ENCODE data around the gene BCAR3. TPM values are rescaled to one million over a fixed set of nuclear protein-coding genes. Genes with fewer than 3 reads are reported as not detected.

The BCAR3 gene
- total RNA-seq, 3 donors from 2014 or later (not counting 1 experiment from before 2014, with no cell fraction given): 0.52 to 6.5 (median 2.4) TPM

DNA sequence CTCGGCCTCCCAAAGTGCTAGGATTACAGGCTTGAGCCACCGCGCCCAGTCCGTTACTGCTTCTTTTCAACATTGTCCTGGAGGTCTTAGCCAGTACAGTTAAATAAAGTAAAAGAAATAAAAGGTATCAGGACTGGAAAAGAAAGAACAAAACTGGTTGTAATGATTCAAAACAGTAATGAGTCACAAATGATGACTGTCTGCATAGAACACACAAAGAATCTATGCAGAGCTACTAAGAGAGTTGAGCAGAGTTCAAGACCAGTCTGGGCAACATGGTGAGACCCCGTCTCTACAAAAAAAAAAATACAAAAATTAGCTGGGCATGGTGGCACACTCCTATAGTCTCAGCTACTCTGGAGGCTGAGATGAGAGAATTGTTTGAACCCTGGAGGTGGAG is 23.4 kb downstream of the BCAR3 start:
- H3K9me3 ChIP-seq (ENCODE audit: control insufficient read depth, insufficient read depth, low read length): no peaks in the 10 kb centered on the region
- Mint-ChIP-seq H3K9me3 (no peaks in the 10 kb centered on the region), H3K27ac (no peak overlapping the region), H3K36me3 (no peaks in the 10 kb centered on the region), H3K4me1 (no peaks in the 10 kb centered on the region), H3K4me3 (no peak overlapping the region), H3K27me3 (ENCODE audit: low read depth in 2 of 2) (no peaks in the 10 kb centered on the region)
- no peak for ATAC-seq
- no peaks in the 10 kb centered on the region for H3K27me3 ChIP-seq (ENCODE audit: control insufficient read depth, insufficient read depth, low read length)
- WGBS (ENCODE audit: insufficient coverage): 92% methylated on average over 5 of the region's 5 CpGs
- TF ChIP-seq, protein P1, sequence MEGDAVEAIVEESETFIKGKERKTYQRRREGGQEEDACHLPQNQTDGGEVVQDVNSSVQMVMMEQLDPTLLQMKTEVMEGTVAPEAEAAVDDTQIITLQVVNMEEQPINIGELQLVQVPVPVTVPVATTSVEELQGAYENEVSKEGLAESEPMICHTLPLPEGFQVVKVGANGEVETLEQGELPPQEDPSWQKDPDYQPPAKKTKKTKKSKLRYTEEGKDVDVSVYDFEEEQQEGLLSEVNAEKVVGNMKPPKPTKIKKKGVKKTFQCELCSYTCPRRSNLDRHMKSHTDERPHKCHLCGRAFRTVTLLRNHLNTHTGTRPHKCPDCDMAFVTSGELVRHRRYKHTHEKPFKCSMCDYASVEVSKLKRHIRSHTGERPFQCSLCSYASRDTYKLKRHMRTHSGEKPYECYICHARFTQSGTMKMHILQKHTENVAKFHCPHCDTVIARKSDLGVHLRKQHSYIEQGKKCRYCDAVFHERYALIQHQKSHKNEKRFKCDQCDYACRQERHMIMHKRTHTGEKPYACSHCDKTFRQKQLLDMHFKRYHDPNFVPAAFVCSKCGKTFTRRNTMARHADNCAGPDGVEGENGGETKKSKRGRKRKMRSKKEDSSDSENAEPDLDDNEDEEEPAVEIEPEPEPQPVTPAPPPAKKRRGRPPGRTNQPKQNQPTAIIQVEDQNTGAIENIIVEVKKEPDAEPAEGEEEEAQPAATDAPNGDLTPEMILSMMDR (IDR thresholded peaks at IDR 0.05): no peak
- no peaks in the 10 kb centered on the region for H3K4me1 ChIP-seq (ENCODE audit: control insufficient read depth, insufficient read depth, low read length)
- H3K27ac ChIP-seq (ENCODE audit: low read length): no peak overlapping the region
- no peaks in the 10 kb centered on the region for H3K36me3 ChIP-seq (ENCODE audit: control insufficient read depth, insufficient read depth, low read length)
- no peak overlapping the region for H3K4me3 ChIP-seq (ENCODE audit: low read length)
- DNase-seq: no peak
- intact Hi-C loops (cut with micrococcal nuclease): no loop called here

- no peak overlapping the region for H3K4me3 Mint-ChIP-seq
- no peaks in the 10 kb centered on the region for H3K9me3 Mint-ChIP-seq
- no peak overlapping the region for H3K27ac Mint-ChIP-seq
- H3K4me1 Mint-ChIP-seq: no peaks in the 10 kb centered on the region
- DNase-seq (no peak), ATAC-seq (no peak)
- intact Hi-C loops (cut with micrococcal nuclease): no loop called here
- H3K36me3 ChIP-seq (ENCODE audit: control insufficient read depth, insufficient read depth, low read length): no peaks in the 10 kb centered on the region
- H3K4me1 ChIP-seq (ENCODE audit: control insufficient read depth, insufficient read depth, low read length): no peaks in the 10 kb centered on the region
- TF ChIP-seq, protein P1 (IDR thresholded peaks at IDR 0.05): no peak
- H3K27me3 ChIP-seq (ENCODE audit: control insufficient read depth, insufficient read depth, low read length): no peaks in the 10 kb centered on the region
- H3K9me3 ChIP-seq (ENCODE audit: control insufficient read depth, insufficient read depth, low read length): no peaks in the 10 kb centered on the region
- no peaks in the 10 kb centered on the region for H3K27me3 Mint-ChIP-seq (ENCODE audit: low read depth in 2 of 2)
- H3K4me3 ChIP-seq (ENCODE audit: low read length): no peak overlapping the region
- H3K27ac ChIP-seq (ENCODE audit: low read length): no peak overlapping the region
- no peaks in the 10 kb centered on the region for H3K36me3 Mint-ChIP-seq
- 96% methylated on average over 5 of the region's 5 CpGs for WGBS (ENCODE audit: insufficient coverage)
Measured at GRCh38 chr1:93656491-93656890, 25.1 kb downstream of the BCAR3 start.

DNA sequence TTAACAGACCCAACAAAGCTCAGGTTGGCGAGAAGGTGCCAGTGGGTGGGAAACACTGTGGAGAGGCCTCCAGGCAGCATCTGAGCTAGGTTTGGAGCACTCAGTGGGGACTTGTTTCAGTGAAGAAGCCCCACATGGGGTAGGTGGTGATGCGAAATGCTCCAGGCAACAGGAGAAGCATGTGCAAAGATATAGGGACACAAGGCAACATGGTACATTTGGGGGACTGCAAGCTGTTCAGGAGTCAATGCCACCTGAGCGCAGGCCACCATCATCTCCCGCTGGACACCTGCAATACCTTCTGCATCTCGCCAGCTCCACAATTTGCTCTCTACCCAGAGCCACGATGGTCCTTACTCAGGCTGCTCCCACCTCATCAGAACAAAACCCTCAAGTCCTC is 28.0 kb downstream of the BCAR3 start:
- Histone ChIP-seq H3K9me3 (ENCODE audit: control insufficient read depth, insufficient read depth, low read length) (no peaks in the 10 kb centered on the region), H3K27ac (ENCODE audit: low read length) (no peak overlapping the region), H3K4me3 (ENCODE audit: low read length) (no peak overlapping the region), H3K36me3 (ENCODE audit: control insufficient read depth, insufficient read depth, low read length) (no peaks in the 10 kb centered on the region), H3K4me1 (ENCODE audit: control insufficient read depth, insufficient read depth, low read length) (no peaks in the 10 kb centered on the region), H3K27me3 (ENCODE audit: control insufficient read depth, insufficient read depth, low read length) (no peaks in the 10 kb centered on the region)
- 97% methylated on average over 6 of the region's 6 CpGs for WGBS (ENCODE audit: insufficient coverage)
- H3K27me3 Mint-ChIP-seq (ENCODE audit: low read depth in 2 of 2): peaks cover 5 to 7% of the 10 kb centered on the region in 2 donors
- ATAC-seq (no peak), DNase-seq (no peak)
- no peaks in the 10 kb centered on the region for H3K9me3 Mint-ChIP-seq
- H3K36me3 Mint-ChIP-seq: no peaks in the 10 kb centered on the region
- H3K4me1 Mint-ChIP-seq: no peaks in the 10 kb centered on the region
- no peak overlapping the region for H3K27ac Mint-ChIP-seq
- no peak overlapping the region for H3K4me3 Mint-ChIP-seq
- intact Hi-C loops (cut with micrococcal nuclease): no loop called here
- TF ChIP-seq, protein P1 (IDR thresholded peaks at IDR 0.05): no peak

GRCh38 chr1:93652323-93652949 is 29.2 kb downstream of the BCAR3 start:
- no peaks in the 10 kb centered on the region for H3K36me3 ChIP-seq (ENCODE audit: control insufficient read depth, insufficient read depth, low read length)
- no peaks in the 10 kb centered on the region for H3K9me3 ChIP-seq (ENCODE audit: control insufficient read depth, insufficient read depth, low read length)
- H3K4me3 Mint-ChIP-seq: no peak overlapping the region
- peaks cover 5 to 7% of the 10 kb centered on the region in 2 donors for H3K27me3 Mint-ChIP-seq (ENCODE audit: low read depth in 2 of 2)
- TF ChIP-seq, protein P1 (IDR thresholded peaks at IDR 0.05): no peak
- no peak for DNase-seq
- H3K27ac Mint-ChIP-seq: no peak overlapping the region
- H3K4me1 ChIP-seq (ENCODE audit: control insufficient read depth, insufficient read depth, low read length): no peaks in the 10 kb centered on the region
- no peaks in the 10 kb centered on the region for H3K4me1 Mint-ChIP-seq
- H3K27ac ChIP-seq (ENCODE audit: low read length): no peak overlapping the region
- no peaks in the 10 kb centered on the region for H3K27me3 ChIP-seq (ENCODE audit: control insufficient read depth, insufficient read depth, low read length)
- H3K36me3 Mint-ChIP-seq: no peaks in the 10 kb centered on the region
- 86% methylated on average over 6 of the region's 7 CpGs for WGBS (ENCODE audit: insufficient coverage)
- no peaks in the 10 kb centered on the region for H3K9me3 Mint-ChIP-seq
- no peak for ATAC-seq
- intact Hi-C loops (cut with micrococcal nuclease): no loop called here
- no peak overlapping the region for H3K4me3 ChIP-seq (ENCODE audit: low read length)

All from natural killer cell (primary cell).